ENCODE measurements around the gene UBR2.
"Not testable (repeated sequence)": the region's sequence is repeated elsewhere in the genome, so short reads cannot be mapped to it uniquely, and the experiment has no call there.

UBR2 gene

GRCh38 chr6:42555477-42556457 is 8.1 kb upstream of the UBR2 start:
- no peak for DNase-seq

- DNase-seq: no peak
Observed at GRCh38 chr6:42556462-42556861, 7.4 kb upstream of the UBR2 start.

GRCh38 chr6:42559276-42559675 is 4.6 kb upstream of the UBR2 start:
- not testable (repeated sequence) for DNase-seq

GRCh38 chr6:42561986-42562385 is 1.8 kb upstream of the UBR2 start:
- no peak for DNase-seq

- no peak for DNase-seq
Observed at GRCh38 chr6:42562788-42563405, 932 bp upstream of the UBR2 start.

- no peak for DNase-seq
Observed at GRCh38 chr6:42564506-42564825, 637 bp downstream of the UBR2 start.

- no peak for DNase-seq
Observed at GRCh38 chr6:42565823-42566613, 2.2 kb downstream of the UBR2 start.

GRCh38 chr6:42566614-42567208 is 2.9 kb downstream of the UBR2 start:
- no peak for DNase-seq

- DNase-seq: not testable (repeated sequence)
Observed at GRCh38 chr6:42567237-42567636, 3.4 kb downstream of the UBR2 start.

GRCh38 chr6:42569102-42570028 is 5.5 kb downstream of the UBR2 start:
- DNase-seq: no peak

- no peak for DNase-seq
Observed at GRCh38 chr6:42571611-42572342, 7.9 kb downstream of the UBR2 start.

GRCh38 chr6:42572523-42572922 is 8.7 kb downstream of the UBR2 start:
- DNase-seq: no peak

- not testable (repeated sequence) for DNase-seq
Observed at GRCh38 chr6:42576538-42576937, 12.7 kb downstream of the UBR2 start.

GRCh38 chr6:42598300-42598699 is 34.5 kb downstream of the UBR2 start:
- DNase-seq: no peak

GRCh38 chr6:42599558-42599957 is 35.7 kb downstream of the UBR2 start:
- DNase-seq: no peak

- DNase-seq: no peak
Observed at GRCh38 chr6:42604150-42604549, 40.3 kb downstream of the UBR2 start.

- not testable (repeated sequence) for DNase-seq
Observed at GRCh38 chr6:42604699-42605098, 40.9 kb downstream of the UBR2 start.

GRCh38 chr6:42610416-42610815 is 46.6 kb downstream of the UBR2 start:
- no peak for DNase-seq

- DNase-seq: no peak
Observed at GRCh38 chr6:42615518-42615917, 51.7 kb downstream of the UBR2 start.

GRCh38 chr6:42616716-42617115 is 52.9 kb downstream of the UBR2 start:
- no peak for DNase-seq

GRCh38 chr6:42618105-42618504 is 54.3 kb downstream of the UBR2 start:
- no peak for DNase-seq
